Mesenchymal stem cell (in vitro differentiated cells and primary cell): ENCODE data around the gene CCT6A. TPM values are rescaled to one million over a fixed set of nuclear protein-coding genes. Genes with fewer than 3 reads are reported as not detected.
"Not testable (repeated sequence)": the region's sequence is repeated elsewhere in the genome, so short reads cannot be mapped to it uniquely, and the experiment has no call there.

Experiments used
- DNase-seq: peaks from one replicate; pipeline ENCODE4 v3.0.0-alpha.2; 2013
- H2AFZ ChIP-seq: one replicate; pipeline ENCODE4 v1.6.1; 2013; ENCODE audit warnings: low read depth, mild to moderate bottlenecking, control low read depth, inconsistent platforms, low read length, moderate library complexity
- H2AK5ac ChIP-seq: 2 replicates; pipeline ENCODE4 v1.6.1; 2013; ENCODE audit warnings: low read length, moderate library complexity, mild to moderate bottlenecking, inconsistent platforms; ENCODE audit not compliant: severe bottlenecking
- H2BK120ac ChIP-seq: one replicate; pipeline ENCODE4 v1.6.1; 2013; ENCODE audit warnings: low read depth, mild to moderate bottlenecking, inconsistent platforms, low read length, moderate library complexity
- H2BK12ac ChIP-seq, 2 experiments: one replicate each; pipeline ENCODE4 v1.6.1; 2013; ENCODE audit warnings: inconsistent platforms in 2 of 2, low read length in 2 of 2, mild to moderate bottlenecking in 2 of 2, moderate library complexity in 2 of 2, control low read depth in 1 of 2
- H2BK15ac ChIP-seq: one replicate; pipeline ENCODE4 v1.6.1; 2013; ENCODE audit warnings: mild to moderate bottlenecking, low read depth, inconsistent platforms; ENCODE audit not compliant: poor library complexity, severe bottlenecking
- H2BK5ac ChIP-seq: 2 replicates; pipeline ENCODE4 v1.6.1; 2013; ENCODE audit warnings: low read depth, mild to moderate bottlenecking, low read length, control low read depth, inconsistent platforms; ENCODE audit not compliant: poor library complexity, severe bottlenecking
- H3K14ac ChIP-seq, 2 experiments: one replicate each; pipeline ENCODE4 v1.6.1; 2013; ENCODE audit warnings: inconsistent platforms in 2 of 2, low read length in 2 of 2, control low read depth in 1 of 2, mild to moderate bottlenecking in 1 of 2, moderate library complexity in 1 of 2
- H3K18ac ChIP-seq, 2 experiments: one replicate each; pipeline ENCODE4 v1.6.1; 2013; ENCODE audit warnings: inconsistent platforms in 2 of 2, low read length in 2 of 2, control low read depth in 1 of 2, low read depth in 1 of 2, mild to moderate bottlenecking in 1 of 2
- H3K23ac ChIP-seq, 2 experiments: one replicate each; pipeline ENCODE4 v1.6.1; 2013; ENCODE audit warnings: inconsistent platforms in 2 of 2, low read length in 2 of 2, mild to moderate bottlenecking in 2 of 2, moderate library complexity in 2 of 2, control low read depth in 1 of 2
- H3K27ac ChIP-seq: 2 replicates; pipeline ENCODE4 v1.5.1; 2013; ENCODE audit warnings: mild to moderate bottlenecking, moderate library complexity, low read length, control low read depth, inconsistent platforms; ENCODE audit not compliant: poor library complexity, severe bottlenecking
- H3K27me3 ChIP-seq, 2 experiments: 2 replicates each; pipeline versions ENCODE4 v1.6.1 to v1.7.0; 2013; ENCODE audit warnings: low read length in 2 of 2, mild to moderate bottlenecking in 2 of 2, moderate library complexity in 2 of 2, control low read depth in 1 of 2, inconsistent platforms in 1 of 2; ENCODE audit not compliant: control insufficient read depth in 1 of 2, insufficient read depth in 1 of 2
- H3K36me3 ChIP-seq, 2 experiments: 2 replicates each; pipeline versions ENCODE4 v1.6.1 to v1.7.0; 2013; ENCODE audit warnings: low read length in 2 of 2, control low read depth in 1 of 2, inconsistent platforms in 1 of 2, low read depth in 1 of 2, mild to moderate bottlenecking in 1 of 2; ENCODE audit not compliant: insufficient read depth in 2 of 2, control insufficient read depth in 1 of 2
- H3K4ac ChIP-seq, 2 experiments: one replicate each; pipeline ENCODE4 v1.6.1; 2013; ENCODE audit warnings: inconsistent platforms in 2 of 2, low read length in 2 of 2, mild to moderate bottlenecking in 2 of 2, moderate library complexity in 2 of 2, control low read depth in 1 of 2, low read depth in 1 of 2
- H3K4me1 ChIP-seq: 2 replicates; pipeline ENCODE4 v1.6.1; 2013; ENCODE audit warnings: low read depth, low read length, control low read depth; ENCODE audit not compliant: control insufficient read depth, insufficient read depth
- H3K4me2 ChIP-seq: 2 replicates; pipeline ENCODE4 v1.6.1; 2013; ENCODE audit warnings: low read length, mild to moderate bottlenecking, inconsistent platforms; ENCODE audit not compliant: poor library complexity, severe bottlenecking
- H3K4me3 ChIP-seq, 2 experiments: 2 replicates each; pipeline versions ENCODE4 v1.5.1 to v1.7.0; 2013; ENCODE audit warnings: low read length in 2 of 2, mild to moderate bottlenecking in 2 of 2, control low read depth in 1 of 2, low read depth in 1 of 2; ENCODE audit not compliant: insufficient read depth in 1 of 2
- H3K79me1 ChIP-seq: replicated peaks from 2 replicates; pipeline ENCODE4 v1.6.1; 2013; ENCODE audit warnings: mild to moderate bottlenecking, control low read depth, low read length, inconsistent platforms; ENCODE audit not compliant: poor library complexity, severe bottlenecking
- H3K9ac ChIP-seq: 2 replicates; pipeline ENCODE4 v1.7.0; 2013; ENCODE audit warnings: mild to moderate bottlenecking, low read length, moderate library complexity
- H3K9me3 ChIP-seq: 2 replicates; pipeline ENCODE4 v1.7.0; 2013; ENCODE audit warnings: mild to moderate bottlenecking, low read length; ENCODE audit not compliant: control insufficient read depth
- H4K8ac ChIP-seq: one replicate; pipeline ENCODE4 v1.6.1; 2013; ENCODE audit warnings: inconsistent platforms, mild to moderate bottlenecking, low read length, moderate library complexity
- H4K91ac ChIP-seq: one replicate; pipeline ENCODE4 v1.6.1; 2013; ENCODE audit warnings: mild to moderate bottlenecking, low read length, inconsistent platforms
- WGBS: methylation state at CpG from one replicate; pipeline ENCODE4 v1.1.7; 2013; ENCODE audit warnings: mixed read lengths; 5-methylcytosine and 5-hydroxymethylcytosine counted together
- small RNA-seq: library from polyadenylated mRNA; stranded (forward); fragments of <200 nt; extraction: miRNeasy Mini kit (QIAGEN cat#:217004); gene quantifications from one replicate; pipeline ENCODE3, GENCODE V24; 2013; ENCODE audit warnings: low read depth

The CCT6A gene

DNA sequence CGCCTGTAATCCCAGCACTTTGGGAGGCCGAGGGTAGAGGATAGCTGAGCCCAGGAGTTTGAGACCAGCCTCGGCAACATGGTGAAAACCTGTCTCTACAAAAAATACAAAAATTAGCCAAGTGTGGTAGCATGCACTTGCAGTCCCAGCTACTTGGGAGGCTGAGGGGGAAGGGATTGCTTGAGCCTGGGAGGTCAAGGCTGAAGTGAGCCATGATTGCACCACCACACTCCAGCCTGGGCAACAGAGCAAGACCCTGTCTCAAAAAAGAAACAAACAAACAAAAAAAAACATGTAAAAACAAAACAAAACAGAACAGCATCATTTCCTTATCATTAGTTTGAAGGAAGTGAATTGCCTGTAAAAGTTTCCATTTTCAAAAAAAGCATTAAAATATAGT lies 60.7 kb downstream of the CCT6A start:
- H3K79me1 ChIP-seq, H2AFZ ChIP-seq: not testable (repeated sequence)
- WGBS = 68% methylated on average over 2 of the region's 3 CpGs

More for the DNA sequence above, 60.7 kb downstream of the CCT6A start:
- H3K27ac ChIP-seq, DNase-seq, H2BK15ac ChIP-seq, H2BK120ac ChIP-seq, H4K91ac ChIP-seq, H3K9ac ChIP-seq, H2AK5ac ChIP-seq, H3K27me3 ChIP-seq, H3K14ac ChIP-seq, H3K9me3 ChIP-seq, H4K8ac ChIP-seq, H3K4me2 ChIP-seq, H3K23ac ChIP-seq, H2BK5ac ChIP-seq, H3K36me3 ChIP-seq, H2BK12ac ChIP-seq, H3K4ac ChIP-seq, H3K4me3 ChIP-seq, H3K18ac ChIP-seq, H3K4me1 ChIP-seq: not testable (repeated sequence)

Small RNA genes lying within 50 kb of the gene (small RNA-seq; reads per million reads assigned to genes)
- not detected for gene SNORA15
- not detected for gene SNORA22B
